Activated naive CD4-positive, alpha-beta T cell treated with anti-CD3 and anti-CD28 coated beads, Interleukin-2, amount 50 U/mL, for 24 hours (primary cell): ENCODE results near the gene RCL1.
"Not testable (repeated sequence)": the region's sequence is repeated elsewhere in the genome, so short reads cannot be mapped to it uniquely, and the experiment has no call there.

Source experiments
- H3K27ac Mint-ChIP-seq: one replicate; pipeline ENCODE4 v1.8.0; 2021; ENCODE audit warnings: mild to moderate bottlenecking, mixed read lengths
- H3K27me3 Mint-ChIP-seq: one replicate; pipeline ENCODE4 v1.8.0; 2021; ENCODE audit warnings: mixed read lengths
- H3K36me3 Mint-ChIP-seq: one replicate; pipeline ENCODE4 v1.8.0; 2021; ENCODE audit warnings: mixed read lengths
- H3K4me1 Mint-ChIP-seq: one replicate; pipeline ENCODE4 v1.8.0; 2021; ENCODE audit warnings: mixed read lengths
- H3K4me3 Mint-ChIP-seq: one replicate; pipeline ENCODE4 v1.8.0; 2021; ENCODE audit warnings: mild to moderate bottlenecking, mixed read lengths
- H3K9me3 Mint-ChIP-seq: one replicate; pipeline ENCODE4 v1.8.0; 2021; ENCODE audit warnings: mixed read lengths

Gene RCL1

DNA sequence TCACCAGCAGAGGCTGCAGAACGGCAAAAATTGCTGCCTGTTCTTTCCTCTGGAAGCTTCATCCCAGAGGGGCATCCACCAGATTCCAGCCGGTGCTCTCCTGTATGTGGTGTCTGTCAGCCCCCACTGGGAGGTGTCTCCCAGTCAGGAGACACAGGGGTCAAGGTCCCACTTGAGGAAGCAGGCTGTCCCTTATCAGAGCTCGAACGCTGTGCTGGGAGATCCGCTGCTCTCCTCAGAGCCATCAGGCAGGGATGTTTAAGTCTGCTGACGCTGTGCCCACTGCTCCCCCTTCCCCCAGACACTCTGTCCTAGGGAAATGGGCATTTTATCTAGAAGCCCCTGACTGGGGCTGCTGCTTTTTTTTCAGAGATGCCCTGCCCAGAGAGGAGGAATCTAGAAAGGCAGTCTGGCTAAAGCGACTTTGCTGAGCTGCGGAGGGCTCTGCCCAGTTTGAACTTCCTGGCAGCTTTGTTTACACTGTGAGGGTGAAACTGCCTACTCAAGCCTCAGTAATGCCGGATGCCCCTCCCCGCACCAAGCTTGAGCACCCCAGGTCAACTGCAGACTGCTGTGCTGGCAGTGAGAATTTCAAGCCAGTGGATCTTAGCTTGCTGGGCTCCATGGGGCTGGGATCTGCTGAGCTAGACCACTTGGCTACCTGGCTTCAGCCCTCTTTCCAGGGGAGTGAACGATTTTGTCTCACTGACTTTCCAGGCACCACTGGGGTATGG, 108.8 kb downstream of the RCL1 start:
- H3K27me3 Mint-ChIP-seq, H3K27ac Mint-ChIP-seq, H3K9me3 Mint-ChIP-seq, H3K4me1 Mint-ChIP-seq: not testable (repeated sequence)
- H3K4me3 Mint-ChIP-seq, result peak overlapping the region; percentile 48
- peaks cover 17% of the 10 kb centered on the region for H3K36me3 Mint-ChIP-seq

DNA sequence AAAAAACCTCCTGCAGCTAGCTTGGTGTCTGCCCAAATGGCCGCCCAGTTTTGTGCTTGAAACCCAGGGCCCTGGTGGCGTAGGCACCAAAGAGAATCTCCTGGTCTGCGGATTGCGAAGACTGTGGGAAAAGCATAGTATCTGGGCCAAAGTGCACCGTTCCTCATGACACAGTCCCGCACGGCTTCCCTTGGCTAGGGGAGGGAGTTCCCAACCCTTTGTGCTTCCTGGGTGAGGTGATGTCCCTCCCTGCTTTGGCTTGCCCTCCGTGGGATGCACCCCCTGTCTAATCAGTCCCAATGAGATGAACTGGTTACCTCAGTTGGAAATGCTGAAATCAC, 109.4 kb downstream of the RCL1 start:
- Mint-ChIP-seq H3K36me3 (peaks cover 16% of the 10 kb centered on the region), H3K9me3 (peaks cover 4% of the 10 kb centered on the region), H3K27me3 (no peaks in the 10 kb centered on the region), H3K4me3 (no peak overlapping the region), H3K4me1 (peaks cover 7% of the 10 kb centered on the region), H3K27ac (no peak overlapping the region)

DNA sequence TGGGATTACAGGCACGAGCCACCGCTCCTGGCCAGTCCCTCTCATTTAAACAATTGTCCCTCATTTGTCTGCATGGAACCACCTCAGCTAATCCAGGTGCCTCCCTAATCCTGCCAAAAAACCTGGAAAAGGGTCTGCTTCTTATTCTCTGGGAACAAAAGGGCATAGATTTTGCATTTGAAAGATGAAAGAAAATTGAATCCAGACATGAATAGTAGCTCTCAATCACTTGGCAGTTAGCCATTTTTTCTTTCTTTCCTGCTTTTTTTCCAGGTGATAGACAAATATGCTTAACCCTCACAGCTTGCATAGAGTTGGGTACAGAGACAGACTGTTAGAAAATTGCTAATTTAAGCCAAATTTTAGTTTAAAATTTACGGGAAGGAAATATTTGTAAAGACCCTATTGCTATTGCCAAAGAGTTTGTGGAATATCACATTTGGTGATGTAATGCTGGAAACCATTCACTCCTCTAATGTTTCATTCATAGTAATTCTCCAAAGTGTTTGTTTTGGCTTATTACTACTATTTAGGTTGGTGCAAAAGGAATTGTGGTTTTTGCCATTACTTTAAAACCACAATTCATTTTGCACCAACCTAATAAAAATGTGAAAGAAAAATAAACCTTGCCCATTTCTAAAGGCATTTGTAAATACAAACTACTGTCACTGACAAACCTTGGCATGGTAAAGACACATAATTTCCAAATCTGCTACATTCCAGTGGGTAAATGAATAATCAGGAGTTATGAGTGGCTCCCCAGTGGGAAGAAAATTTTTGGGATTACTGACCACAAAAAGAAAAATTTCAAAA, 111.8 kb downstream of the RCL1 start:
- H3K4me3 Mint-ChIP-seq, result no peak overlapping the region
- no peak overlapping the region for H3K27ac Mint-ChIP-seq
- no peaks in the 10 kb centered on the region for H3K9me3 Mint-ChIP-seq
- H3K36me3 Mint-ChIP-seq, result peaks cover 5% of the 10 kb centered on the region
- H3K4me1 Mint-ChIP-seq, result peaks cover 7% of the 10 kb centered on the region
- no peaks in the 10 kb centered on the region for H3K27me3 Mint-ChIP-seq

DNA sequence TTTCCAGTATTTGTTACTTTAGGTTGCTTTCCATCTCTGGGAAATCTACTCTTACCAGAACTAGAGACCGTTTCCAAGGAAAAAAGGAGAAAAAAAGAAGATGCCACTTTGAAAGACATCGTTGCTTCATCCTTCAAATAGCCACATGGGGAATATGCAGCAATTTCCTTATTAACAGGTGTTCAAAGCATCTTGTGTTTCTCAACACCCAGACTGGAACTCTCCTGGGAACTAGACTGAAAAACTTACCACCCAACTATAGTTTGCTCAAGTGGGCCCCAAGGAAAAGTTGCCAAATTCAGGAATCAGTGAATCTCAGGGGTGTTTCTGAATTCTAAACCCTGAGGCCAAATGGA, 112.4 kb downstream of the RCL1 start:
- Mint-ChIP-seq H3K4me3 (no peak overlapping the region), H3K4me1 (peaks cover 7% of the 10 kb centered on the region), H3K27me3 (no peaks in the 10 kb centered on the region), H3K9me3 (no peaks in the 10 kb centered on the region), H3K27ac (no peak overlapping the region), H3K36me3 (peaks cover 2% of the 10 kb centered on the region)
